GM21825 (cell line): Measurements from ENCODE around the gene METTL6.
"Not testable (repeated sequence)": the region's sequence is repeated elsewhere in the genome, so short reads cannot be mapped to it uniquely, and the experiment has no call there.

Experiments used
- ATAC-seq: cut with Tn5 transposase; IDR thresholded peaks from one replicate; pipeline ENCODE4 v1.9.1; 2021; ENCODE audit warnings: mild to moderate bottlenecking, moderate library complexity; ENCODE audit not compliant: unreplicated experiment

Gene METTL6

DNA sequence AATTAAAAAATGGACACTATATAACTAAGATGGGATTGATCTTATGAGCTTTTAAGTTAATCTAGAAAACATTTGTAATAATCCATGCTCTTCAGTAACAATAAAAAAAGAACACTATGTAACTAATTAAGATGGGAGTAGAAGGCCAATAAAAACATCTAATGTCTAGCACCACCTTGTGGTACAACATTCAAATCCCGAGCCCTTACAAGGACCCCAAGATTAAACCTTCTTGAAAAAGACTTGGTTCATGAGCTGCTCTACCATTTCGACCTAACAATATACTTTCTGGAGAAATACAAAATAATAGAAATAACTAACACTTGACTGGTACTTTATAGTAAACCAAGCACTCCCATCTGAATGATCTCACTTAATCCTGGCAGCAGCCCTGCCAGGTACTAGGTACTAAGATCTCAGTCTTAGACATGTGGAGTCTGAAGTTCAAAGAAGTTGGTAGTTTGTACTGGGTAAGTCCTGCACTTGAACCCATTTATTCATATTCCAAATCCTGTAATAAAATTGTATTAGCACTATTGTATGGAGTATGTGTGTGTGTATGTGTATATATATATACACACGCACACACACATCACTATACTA is 21.8 kb downstream of the METTL6 start:
- peak; percentile 58 for ATAC-seq

DNA sequence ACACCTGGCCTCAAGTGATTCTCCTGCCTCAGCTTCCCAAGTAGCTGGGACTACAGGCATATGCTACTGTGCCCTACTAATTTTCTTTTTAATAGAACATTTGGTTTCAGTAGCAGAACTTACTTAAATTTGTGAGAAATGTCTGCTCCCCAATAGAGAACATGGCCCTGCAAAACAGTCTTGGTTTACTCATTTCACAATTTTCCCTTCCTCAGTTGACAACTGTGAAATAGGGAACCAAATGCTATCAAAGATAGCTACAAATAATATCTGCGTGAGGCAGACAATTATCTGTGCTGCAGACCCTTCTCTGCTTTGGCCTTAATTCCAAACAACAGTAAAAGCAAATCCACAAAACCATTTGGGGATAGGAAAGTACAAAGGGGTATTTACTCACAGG is 22.6 kb downstream of the METTL6 start:
- ATAC-seq = no peak

DNA sequence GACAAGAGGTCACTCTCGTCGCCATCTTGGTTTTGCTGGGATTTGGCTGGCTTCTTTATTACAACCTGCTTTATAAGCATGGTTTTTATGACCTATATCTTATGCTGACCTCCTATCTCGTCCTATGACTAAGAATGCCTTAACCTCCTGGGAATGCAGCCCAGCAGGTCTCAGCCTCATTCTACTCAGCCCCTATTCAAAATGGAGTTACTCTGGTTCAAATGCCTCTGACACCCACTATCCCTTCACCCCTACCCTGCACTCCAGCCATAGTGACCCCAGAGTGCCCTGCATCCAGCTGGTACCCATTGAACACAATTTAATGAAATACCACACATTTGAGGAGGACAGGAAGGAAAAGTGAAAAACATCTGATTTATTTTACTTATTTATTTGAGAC is 23.4 kb downstream of the METTL6 start:
- ATAC-seq = no peak

DNA sequence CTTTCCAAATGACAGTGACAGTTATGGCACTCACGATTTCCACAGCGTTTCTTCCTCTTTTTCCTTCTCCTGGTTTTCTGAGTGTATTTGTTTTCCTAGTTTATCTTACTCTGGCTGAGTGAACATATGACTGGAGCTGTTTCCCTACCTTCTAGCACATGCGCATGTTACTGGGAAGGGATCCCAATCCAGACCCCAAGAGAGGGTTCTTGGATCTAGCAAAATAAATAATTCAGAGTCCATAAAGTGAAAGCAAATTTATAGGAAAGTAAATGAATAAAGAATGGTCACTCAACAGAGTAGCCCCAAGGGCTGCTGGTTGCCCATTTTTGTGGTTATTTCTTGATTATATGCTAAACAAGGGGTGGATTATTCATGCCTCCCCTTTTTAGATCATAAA is 23.8 kb downstream of the METTL6 start:
- no peak for ATAC-seq

DNA sequence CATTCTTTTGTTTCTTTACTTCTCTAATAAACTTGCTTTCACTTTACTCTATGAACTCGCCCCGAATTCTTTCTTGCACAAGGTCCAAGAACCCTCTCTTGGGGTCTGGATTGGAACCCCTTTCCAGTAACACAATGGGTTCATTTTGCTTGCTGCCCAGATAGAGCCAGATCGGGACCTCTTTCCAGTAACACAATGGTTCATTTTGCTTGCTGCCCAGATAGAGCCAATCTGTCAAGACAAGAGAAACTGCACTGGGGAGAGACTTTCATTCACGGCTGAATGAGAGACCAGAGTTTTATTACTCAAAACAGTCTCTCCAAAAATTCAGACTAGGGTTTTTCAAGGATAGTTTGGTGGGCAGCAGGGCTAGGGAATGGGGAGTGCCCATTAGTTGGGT is 25.4 kb downstream of the METTL6 start:
- no peak for ATAC-seq

DNA sequence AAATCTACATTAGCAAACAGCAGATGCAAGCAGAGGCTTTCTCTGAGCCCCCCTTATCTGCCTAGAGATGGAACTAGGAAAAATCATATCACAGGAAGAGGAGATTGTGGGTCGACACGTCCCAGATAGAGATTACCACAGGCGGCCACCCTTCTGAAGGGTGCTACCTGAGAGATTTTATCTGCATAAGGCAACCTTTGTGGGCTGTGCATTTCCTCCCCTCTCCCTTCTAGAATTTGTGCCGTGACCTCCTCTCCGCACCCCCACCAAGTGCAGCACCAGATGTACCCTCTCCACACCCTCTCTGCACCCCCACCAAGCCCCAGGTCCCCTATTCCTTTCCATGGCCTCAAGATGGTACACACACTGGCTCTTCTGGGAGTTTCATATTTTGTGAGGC is 27.4 kb downstream of the METTL6 start:
- no peak for ATAC-seq

DNA sequence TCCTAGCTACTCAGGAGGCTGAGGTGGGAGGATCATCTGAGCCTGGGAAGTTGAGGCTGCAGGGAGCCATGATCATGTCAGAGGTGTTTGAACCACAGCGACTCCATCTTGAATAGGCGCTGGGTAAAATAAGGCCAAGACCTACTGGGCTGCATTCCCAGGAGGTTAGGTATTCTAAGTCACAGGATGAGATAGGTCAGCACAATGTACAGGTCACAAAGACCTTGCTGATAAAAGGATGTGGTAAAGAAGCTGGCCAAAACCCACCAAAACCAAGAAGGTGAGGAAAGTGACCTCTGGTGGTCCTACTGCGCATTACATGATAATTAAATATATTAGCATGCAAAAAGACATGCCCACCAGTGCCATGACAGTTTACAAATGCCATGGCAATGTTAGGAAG is 28.6 kb downstream of the METTL6 start:
- not testable (repeated sequence) for ATAC-seq

DNA sequence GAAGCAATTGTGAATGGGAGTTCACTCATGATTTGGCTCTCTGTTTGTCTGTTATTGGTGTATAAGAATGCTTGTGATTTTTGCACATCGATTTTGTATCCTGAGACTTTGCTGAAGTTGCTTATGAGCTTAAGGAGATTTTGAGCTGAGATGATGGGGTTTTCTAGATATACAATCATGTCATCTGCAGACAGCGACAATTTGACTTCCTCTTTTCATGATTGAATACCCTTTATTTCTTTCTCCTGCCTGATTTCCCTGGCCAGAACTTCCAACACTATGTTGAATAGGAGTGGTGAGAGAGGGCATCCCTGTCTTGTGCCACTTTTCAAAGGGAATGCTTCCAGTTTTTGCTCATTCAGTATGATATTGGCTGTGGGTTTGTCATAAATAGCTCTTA is 34.1 kb downstream of the METTL6 start:
- not testable (repeated sequence) for ATAC-seq

DNA sequence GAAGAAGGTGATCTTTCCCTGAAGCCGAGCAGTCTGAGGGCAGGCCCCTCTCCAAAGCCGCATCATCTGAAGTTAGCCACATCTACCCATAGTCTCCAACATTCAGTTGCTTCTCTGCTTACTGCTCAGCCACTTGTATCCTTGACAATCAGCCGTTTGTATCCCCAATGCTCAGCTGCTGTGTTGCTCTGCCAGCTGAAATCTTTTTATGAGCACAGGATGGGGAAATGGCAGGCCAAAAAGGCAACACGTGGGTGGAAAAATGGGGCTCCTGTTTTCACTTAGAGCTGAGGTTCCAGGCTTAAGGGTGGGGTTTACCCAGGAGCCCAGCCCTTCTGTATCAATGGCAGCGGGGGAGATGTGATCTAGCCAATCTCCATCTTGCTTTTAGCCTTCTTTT is 36.3 kb downstream of the METTL6 start:
- ATAC-seq = no peak

DNA sequence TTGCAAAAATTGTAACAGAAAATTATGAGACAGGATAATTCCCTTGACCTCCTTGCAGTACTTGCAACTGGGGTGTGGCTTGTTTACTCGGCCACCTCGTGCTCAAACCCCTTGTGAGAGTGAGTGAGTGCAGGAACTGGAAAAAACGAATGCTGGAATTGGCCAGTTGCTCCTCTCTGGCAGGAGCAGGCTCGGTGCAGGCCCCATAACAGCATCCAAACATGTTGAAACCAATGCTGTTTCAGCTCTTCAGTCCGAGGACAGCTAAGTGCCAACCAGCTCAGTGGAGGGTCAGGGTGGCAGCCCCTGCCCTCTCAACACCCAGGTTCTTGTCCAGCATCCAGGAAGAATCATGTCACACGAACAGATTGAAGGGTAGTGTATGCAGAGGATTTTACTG is 36.9 kb downstream of the METTL6 start:
- ATAC-seq = no peak

DNA sequence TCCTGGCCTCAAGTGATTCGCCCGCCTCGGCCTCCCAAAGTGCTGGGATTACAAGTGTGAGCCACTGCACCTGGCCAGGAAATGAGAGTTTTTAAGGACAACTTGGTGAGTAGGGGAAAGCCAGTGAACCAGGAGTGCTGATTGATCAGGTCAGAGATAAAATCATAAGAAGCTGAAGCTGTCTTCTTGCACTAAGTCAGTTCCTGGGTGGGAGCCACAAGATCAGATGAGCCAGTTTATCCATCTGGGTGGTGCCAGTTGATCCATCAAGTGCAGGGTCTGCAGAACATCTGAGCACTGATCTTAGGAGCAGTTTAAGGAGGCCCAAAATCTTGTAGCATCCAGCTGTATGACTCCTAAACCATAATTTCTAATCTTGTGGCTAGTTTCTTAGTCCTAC is 39.0 kb downstream of the METTL6 start:
- ATAC-seq = not testable (repeated sequence)

DNA sequence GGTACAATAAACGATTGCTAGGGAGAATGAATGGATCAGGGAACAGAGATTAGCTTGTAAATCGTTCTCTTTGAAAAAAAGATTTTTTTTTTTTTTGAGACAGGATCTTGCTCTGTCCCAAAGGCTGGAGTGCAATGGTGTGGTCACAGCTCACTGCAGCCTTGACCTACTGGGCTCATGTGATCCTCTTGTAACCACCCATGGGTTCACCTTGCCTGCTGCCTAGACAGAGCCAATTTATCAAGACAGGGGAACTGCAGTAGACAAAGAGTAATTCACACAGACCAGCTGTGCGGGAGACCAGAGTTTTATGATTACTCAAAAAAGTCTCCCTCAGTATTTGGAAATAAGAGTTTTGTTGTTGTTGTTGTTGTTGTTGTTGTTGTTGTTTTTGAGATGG is 39.6 kb downstream of the METTL6 start:
- ATAC-seq = no peak

DNA sequence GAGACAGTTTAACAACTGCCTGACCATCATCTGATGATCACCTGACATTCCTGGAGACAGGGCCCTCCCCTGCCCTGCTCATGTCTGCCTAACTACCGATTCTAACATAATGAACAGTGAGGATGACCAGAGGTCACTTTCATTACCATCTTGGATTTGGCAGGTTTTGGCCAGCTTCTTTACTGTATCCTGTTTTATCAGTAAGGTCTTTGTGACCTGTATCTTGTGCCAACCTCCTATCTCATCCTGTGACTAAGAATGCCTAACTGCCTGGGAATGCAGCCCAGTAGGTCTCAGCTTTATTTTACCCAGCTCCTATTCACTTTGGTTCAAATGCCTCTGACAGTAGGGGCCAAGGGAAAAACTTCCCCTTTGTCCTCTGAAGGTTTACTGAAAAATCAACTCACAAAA is 40.2 kb downstream of the METTL6 start:
- ATAC-seq = no peak

DNA sequence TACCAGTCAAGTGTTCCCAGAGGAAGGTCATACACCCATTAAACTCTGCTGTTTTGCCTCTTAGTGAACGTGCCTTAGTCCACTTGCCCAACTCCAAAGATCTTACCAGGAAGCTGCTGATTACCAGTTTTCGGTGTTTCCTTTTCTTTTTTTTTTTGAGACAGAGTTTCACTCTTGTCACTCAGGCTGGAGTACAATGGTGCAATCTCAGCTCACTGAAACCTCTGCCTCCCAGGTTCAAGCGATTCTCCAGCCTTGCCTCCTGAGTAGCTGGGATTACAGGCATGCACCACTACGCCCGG is 40.7 kb downstream of the METTL6 start:
- not testable (repeated sequence) for ATAC-seq

DNA sequence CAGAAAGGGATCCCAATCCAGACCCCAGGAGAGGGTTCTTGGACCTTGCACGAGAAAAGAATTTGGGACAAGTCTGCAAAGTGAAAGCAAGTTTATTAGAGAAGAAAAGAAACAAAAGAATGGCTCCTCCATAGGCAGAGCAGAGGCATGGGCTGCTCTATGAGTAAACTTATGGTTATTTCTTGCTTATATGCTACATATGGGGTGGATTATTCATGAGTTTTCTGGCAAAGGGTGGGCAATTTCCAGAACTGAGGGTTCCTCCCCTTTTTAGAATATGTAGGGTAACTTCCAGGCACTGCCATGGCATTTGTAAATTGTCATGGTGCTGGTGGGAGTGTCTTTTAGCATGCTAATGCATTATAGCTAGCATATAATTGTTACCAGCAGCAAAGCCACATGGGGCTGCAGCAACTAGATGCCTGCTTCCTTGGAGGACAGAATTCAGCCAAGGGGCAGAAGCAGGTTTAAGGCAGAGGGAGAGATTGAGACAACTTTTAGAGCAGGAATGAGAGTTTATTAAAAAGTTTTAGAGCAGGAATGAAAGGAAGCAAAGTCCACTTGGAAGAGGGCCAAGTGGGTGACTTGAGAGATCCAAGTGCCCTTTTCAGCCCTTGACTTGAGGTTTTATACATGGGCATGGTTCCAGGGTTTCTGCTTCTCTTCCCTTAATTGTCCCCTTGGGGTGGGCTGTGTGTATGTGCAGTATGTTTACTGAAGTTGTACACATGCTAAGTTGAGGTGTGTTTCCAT is 41.3 kb downstream of the METTL6 start:
- no peak for ATAC-seq

DNA sequence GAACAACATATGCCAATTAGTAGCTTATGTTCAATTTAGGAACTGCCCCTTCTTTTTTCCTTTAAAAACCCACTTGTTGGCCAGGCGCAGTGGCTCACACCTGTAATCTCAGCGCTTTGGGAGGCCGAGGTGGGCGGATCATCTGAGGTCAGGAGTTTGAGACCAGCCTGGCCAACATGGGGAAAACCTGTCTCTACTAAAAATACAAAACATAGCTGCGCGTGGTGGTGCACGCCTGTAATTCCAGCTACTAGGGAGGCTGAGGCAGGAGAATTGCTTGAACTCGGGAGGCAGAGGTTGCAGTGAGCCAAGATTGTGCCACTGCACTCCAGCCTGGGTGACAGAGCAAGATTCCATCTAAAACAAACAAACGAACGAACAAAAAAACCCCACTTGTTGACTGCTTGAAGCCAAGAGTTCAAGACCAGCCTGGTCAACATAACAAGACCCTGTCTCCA is 42.1 kb downstream of the METTL6 start:
- not testable (repeated sequence) for ATAC-seq

DNA sequence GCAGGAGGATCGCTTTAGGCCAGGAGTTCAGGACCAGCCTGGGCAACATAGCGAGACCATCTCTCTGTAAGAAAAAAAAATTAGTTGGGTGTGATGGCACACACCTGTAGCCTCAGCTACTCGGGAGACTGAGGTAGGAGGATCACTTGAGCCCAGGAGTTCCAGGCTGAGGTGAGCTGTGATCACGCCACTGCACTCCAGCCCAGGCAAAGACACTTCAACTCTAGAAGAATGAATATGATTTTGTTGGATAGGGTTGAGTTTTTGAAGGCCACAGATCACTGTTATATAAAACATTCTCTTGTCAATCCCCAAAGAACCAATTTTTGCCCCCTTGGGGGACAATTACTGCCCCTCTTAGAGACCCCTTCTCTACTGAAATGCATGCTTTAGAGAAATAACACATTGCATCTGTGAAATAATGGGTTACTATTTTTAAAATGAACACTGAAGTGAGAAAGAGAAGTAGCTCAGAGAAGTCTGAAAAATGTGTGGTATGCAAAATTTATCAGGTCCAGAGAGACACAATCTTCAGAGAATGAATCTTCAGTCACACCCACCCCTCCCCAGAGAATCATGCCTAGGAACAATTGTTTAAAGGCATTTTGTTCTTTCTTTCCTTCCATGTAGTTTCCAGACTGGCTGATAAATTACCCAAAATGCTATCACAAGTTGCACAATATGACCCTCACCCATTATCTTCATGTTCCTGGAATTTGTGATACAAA is 42.7 kb downstream of the METTL6 start:
- ATAC-seq = peak; percentile 81

DNA sequence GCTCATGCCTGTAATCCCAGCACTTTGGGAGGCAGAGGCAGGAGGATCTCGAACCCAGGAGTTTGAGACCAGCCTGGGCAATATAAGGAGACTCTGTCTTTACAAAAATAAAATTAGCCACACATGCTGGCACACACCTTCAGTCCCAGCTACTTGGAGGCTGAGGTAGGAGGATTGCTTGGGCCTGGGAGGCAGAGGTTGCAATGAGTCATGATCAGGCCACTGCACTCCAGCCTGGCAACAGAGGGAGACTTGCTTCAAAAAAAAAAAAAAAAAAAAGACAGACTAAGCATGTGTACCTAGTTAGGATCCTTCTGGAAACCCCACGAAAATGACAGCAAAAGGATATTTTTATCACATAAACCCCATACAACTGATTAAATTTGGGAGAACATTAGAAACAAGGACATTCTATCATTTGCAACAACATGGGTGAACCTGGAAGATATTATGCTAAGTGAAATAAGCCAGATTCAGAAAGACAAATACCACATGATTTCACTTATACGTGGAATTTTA is 44.9 kb downstream of the METTL6 start:
- no peak for ATAC-seq

DNA sequence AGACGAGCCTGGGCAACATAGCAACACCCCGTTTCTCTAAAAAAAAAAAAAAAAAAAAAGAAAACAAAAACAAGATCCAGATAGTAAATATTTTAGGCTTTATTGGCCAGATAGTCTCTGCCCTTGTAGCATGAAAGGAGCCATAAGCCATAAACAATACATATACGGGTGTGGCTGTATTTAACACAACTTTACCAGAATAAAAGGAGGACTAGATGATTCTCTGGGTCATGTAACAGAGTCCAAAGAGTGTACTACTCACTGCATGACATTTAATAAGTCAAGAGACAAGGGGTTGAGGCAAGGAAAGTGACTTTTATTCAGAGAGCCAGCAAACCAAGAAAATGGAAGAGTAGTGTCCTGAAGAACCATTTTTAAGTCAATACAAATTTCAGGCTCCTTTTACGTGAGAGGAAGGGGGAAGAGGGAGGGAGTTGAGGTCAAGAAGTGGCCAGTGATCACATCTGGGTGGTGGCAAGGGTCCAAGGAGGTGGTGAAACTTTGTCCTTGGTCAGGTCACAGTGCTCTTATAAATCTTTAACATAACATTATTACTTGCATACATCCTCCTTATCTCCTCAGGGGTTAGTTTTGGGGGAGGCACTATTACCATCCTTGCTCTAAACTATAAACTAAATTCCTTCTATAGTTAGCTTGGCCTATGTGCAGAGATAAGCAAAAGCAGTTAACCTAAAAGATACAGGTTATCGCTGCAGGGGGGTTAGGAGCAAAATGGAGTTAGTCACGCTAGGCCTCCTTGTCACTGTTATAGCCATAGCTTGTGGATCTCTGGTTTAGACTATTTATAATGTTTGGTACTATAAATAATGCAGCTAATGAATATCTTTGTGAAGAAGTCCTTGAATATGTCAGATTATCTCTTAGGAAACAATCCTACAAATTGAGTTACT is 46.1 kb downstream of the METTL6 start:
- ATAC-seq = no peak

DNA sequence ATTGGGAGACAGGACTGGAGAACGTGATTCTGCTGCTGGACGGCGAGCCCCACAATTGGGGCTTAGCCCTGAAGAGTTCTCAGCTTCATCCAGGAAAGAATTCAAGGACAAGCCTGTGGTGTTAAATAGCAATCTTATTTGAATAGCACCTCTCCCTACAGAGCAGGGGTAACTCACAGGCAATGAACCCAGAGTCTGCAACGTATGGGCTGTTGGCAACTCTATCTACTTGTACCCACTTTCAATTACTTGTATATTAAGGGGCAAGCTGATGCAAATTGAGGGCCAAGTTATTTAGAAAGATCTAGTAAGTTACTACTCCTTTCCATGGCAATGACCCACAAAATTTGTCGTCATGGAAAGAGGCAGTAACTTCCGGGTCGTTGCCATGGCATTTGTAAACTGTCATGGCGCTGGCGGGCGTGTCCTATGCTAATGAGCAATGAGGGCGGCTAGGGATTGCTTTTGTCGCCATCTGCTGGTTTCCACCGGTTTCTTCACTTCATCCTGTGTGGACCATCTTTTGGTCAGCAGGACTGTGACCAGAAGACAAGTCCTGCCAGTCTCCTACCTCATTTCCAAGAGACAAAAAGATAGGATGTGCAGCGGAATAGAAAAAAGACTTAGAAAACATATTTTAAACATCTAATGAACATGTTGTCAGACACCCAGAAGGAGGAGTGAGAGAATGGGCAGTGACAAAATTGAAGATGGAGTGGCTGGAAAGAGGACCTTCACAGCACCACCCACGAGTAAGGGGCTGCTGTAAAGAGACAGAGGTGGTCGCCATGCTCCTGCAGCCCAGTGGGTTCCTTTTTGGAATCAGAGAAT is 49.2 kb downstream of the METTL6 start:
- peak; percentile 91 for ATAC-seq
